GM19438 (cell line): Measurements from ENCODE around the gene TEX9.
"Not testable (repeated sequence)": the region's sequence is repeated elsewhere in the genome, so short reads cannot be mapped to it uniquely, and the experiment has no call there.

ENCODE experiments used
- ATAC-seq: cut with Tn5 transposase; IDR thresholded peaks from one replicate; pipeline ENCODE4 v1.9.1; 2021; ENCODE audit warnings: low read depth; ENCODE audit not compliant: unreplicated experiment

Gene TEX9

GRCh38 chr15:56365075-56365711 is at the start of gene TEX9:
Gene TEX9, plus strand, starts transcription at chr15:56365426. Its CDS starts 25 bp downstream, at chr15:56365451.
- peak; percentile 87 for ATAC-seq

DNA sequence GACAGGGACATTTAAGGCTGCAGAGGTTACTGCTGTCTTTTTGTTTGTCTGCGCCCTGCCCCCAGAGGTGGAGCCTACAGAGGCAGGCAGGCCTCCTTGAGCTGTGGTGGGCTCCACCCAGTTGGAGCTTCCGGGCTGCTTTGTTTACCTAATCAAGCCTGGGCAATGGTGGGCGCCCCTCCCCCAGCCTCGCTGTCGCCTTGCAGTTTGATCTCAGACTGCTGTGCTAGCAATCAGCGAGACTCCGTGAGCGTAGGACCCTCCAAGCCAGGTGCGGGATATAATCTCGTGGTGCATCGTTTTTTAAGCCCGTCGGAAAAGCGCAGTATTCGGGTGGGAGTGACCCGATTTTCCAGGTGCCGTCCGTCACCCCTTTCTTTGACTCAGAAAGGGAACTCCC is 48.7 kb upstream of the TEX9 start:
- not testable (repeated sequence) for ATAC-seq

DNA sequence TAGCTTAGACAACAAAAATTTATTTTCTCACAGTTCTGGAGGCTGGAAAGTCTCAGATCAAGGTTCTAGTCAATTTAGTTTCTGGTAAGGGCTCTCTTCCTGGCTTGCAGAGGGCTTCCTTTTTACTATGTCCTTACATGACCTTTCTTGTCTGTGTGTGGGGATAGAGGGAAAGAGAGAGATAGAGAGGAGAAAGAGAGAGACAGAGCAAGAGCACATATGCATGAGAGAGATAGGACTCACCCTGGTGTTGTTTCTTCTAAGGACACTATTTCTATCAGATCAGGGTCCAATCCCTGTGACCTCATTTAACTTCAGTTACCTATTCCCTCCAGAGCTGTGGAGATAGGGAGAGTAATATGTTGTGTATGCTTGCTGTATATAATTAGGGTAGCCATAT is 44.9 kb upstream of the TEX9 start:
- no peak for ATAC-seq

- no peak for ATAC-seq
Observed at GRCh38 chr15:56320861-56321260, 44.4 kb upstream of the TEX9 start.

DNA sequence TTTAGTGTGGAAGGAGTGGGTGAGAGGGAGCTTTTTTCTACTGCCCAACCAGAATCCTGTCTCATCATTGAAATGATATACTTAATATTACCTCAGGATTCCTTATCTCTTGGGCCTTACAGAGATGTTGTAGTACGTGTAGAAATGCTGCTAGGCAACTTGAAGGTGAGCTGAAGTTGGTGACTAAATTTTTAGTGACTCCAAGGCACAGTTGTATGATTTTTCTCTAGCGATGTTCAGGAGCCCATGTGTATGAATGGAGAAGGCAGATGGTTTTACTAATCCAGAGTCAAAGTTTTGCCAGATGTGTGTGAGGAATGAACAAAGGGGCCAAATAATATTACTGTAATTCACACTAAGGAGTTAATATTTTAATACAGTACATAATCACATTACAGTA is 42.8 kb upstream of the TEX9 start:
- no peak for ATAC-seq

DNA sequence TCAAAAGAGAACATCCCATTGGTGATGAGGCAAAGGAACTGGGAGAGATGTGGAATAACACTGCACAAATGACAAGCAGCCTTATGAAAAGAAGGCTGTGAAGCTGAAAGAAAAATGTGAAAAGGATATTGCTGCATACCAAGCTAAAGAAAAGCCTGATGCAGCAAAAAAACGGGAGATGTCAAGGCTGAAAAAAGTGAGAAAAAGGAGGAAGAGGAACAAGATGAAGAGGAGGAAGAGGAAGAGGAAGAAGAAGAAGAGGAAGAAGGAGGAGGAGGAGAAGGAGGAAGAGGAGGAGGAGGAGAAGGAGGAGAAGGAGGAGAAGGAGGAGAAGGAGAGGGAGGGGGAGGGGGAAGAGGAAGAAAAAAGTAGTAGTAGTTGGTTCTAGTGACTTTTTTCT is 41.8 kb upstream of the TEX9 start:
- ATAC-seq = no peak

- no peak for ATAC-seq
Observed at GRCh38 chr15:56325186-56325585, 40.0 kb upstream of the TEX9 start.

DNA sequence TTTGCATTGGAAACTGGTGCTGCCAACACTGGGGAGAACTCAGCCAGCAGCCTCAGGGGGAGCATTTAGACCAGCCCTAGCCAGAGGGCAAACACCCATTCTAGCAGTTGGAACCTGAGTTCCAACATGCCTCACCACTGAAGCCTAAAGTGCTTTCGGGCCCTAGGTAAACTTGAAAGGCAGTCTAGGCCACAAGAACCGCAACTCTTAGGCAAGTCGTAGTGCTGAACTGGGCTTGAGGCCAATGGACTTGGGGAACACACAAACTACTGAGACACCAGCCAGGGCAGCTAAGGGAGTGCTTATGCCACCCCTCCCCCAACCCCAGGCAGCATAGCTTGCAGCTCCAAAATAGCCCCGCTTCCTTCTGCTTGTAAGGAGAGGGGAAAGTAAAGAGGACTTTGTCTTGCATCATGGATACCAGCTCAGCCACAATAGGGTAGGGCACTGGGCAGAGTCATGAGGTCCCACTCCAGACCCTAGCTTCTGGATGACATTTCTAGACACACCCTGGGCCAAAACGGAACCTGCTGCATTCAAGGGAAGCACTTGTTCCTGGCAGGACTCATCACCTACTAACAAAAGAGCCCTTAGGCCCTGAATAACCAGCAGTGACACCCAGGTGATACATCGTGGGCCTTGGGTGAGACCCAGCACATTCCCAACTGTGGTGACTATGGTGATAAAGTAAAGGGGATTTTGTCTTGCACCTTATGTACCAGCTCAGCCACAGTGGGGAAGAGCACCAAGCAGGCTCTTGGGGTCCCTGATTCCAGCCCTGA is 37.3 kb upstream of the TEX9 start:
- ATAC-seq = no peak

GRCh38 chr15:56337084-56337725 is 28.0 kb upstream of the TEX9 start:
- ATAC-seq = no peak

DNA sequence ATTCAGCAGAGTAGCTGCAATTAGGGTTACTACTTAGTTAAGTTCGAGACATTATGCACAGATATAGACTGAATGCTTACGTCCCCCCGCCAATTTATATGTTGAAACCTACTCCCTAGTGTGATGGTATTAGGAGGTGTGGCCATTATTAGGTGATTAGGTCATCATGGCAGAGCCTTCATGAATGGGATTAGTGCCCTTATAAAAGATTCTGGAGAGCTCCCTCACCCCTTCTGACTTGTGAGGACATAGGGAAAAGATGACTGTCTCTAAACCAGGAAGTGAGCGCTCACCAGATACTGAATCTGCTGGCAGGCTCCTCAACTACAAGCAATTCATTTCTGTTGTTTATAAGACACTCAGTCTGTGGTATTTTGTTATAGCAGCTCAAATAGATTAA is 25.6 kb upstream of the TEX9 start:
- ATAC-seq = no peak

DNA sequence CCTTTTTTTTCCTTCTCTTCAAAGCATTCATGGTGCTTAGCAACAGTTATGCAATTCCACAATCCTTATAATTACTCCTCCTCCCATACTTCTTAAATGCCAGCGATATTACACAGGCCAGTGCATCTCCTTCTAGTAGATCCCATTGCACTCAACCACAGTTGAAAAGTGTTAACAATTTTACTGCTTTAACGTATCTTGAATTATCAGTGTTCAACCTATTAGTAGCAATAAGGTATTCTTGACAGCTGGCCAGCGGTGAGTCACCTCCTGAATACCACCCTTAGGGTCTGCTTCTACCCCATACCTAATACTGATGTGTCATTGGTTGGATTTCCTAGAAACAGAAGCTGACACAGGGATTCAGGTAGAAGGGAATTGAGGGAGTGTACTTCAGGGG is 24.0 kb upstream of the TEX9 start:
- ATAC-seq = no peak

GRCh38 chr15:56342653-56343052 is 22.6 kb upstream of the TEX9 start:
- no peak for ATAC-seq

GRCh38 chr15:56343879-56344278 is 21.3 kb upstream of the TEX9 start:
- no peak for ATAC-seq

GRCh38 chr15:56344336-56344735 is 20.9 kb upstream of the TEX9 start:
- ATAC-seq = no peak

- no peak for ATAC-seq
Observed at GRCh38 chr15:56346414-56346813, 18.8 kb upstream of the TEX9 start.

DNA sequence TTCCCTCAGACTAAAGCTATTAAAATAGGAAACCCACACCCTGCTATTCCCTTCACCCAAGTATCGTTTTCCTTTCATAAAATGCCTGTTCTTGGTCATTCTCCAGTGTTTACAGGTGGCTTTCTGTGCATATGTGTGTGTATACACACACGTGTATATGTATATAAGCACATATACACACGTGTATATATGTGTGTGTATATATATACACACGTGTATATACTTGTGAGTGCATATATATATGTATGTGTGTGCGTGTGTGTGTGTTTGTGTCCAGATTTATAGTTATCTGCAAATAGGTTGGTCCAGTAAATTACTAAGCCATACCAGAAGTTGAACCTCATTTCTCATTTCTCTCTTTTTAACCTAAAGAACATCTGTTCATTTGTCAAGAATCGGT is 15.7 kb upstream of the TEX9 start:
- no peak for ATAC-seq

- no peak for ATAC-seq
Observed at GRCh38 chr15:56351353-56351752, 13.9 kb upstream of the TEX9 start.

DNA sequence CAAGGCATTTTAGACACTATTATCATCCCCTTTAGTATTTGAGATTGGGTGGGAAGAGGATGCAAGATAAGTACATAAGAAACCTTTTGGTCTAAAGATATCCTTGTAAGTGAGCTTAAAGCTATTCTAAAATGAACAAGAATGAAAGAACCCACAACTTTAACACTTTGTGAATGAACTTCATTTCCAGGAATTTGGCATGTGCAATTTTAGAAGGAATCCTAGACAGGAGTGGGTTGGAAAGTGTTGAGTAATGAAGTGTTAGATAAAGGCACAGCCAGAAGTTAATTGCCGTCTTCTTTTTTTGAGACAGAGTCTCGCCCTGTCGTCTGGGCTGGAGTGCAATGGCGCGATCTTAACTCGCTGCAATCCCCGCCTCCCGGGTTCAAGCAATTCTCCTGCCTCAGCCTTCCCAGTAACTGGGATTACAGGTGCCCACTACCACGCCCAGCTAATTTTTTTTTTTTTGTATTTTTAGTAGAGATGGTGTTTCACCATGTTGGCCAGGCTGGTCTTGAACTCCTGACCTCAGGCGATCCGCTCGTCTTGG is 13.2 kb upstream of the TEX9 start:
- no peak for ATAC-seq

- ATAC-seq = no peak
Observed at GRCh38 chr15:56353119-56353518, 12.1 kb upstream of the TEX9 start.

GRCh38 chr15:56353740-56354139 is 11.5 kb upstream of the TEX9 start:
- ATAC-seq = no peak

- no peak for ATAC-seq
Observed at GRCh38 chr15:56356616-56357015, 8.6 kb upstream of the TEX9 start.

DNA sequence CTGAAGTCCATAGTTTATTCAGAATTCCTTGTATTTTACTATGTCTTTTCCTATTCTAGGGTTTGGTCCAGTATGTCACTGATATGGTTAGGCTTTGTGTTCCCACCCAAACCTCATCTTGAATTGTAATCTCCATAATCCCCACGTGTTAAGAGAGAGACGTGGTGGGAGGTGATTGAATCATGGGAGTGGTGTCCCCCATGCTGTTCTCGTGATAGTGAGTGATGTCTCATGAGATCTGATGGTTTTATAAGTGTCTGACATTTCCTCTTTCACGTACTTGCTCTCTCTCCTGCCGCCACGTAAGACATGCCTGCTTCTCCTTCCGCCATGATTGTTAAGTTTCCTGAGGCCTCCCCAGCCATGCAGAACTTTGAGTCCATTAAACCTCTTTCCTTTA is 6.6 kb upstream of the TEX9 start:
- no peak for ATAC-seq
